ENCODE measurements around the gene GPAT2.
"Not testable (repeated sequence)": the region's sequence is repeated elsewhere in the genome, so short reads cannot be mapped to it uniquely, and the experiment has no call there.

Gene GPAT2

DNA sequence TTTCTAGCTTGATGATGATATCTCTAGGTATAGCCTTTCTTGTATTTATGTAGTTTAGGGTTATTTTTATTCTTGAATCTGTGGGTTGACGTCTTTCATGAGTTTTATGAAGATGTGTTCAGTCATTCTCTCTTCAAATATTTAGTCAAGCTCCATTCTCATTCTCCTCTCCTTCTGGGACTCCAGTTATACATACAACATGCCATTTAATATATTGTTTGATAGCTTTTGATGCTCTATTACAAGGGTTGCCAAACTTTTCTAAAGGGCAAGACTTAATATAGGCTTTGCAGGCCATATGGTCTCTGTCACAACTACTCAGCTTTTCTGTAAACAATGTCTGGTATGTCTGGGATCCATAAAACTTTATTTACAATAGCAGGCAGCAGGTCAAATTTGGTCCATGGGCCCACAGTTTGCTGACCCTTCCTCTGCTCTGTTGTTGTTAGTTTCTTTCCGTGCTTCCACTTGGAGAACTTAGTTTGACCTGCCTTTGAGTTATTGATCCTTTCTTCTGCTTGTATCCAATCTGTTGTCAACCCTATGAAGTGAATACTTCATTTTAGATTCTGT is 40.6 kb upstream of the GPAT2 start:
- DNase-seq (ENCODE audit: low read depth): no peak
- TF ChIP-seq, protein P1, sequence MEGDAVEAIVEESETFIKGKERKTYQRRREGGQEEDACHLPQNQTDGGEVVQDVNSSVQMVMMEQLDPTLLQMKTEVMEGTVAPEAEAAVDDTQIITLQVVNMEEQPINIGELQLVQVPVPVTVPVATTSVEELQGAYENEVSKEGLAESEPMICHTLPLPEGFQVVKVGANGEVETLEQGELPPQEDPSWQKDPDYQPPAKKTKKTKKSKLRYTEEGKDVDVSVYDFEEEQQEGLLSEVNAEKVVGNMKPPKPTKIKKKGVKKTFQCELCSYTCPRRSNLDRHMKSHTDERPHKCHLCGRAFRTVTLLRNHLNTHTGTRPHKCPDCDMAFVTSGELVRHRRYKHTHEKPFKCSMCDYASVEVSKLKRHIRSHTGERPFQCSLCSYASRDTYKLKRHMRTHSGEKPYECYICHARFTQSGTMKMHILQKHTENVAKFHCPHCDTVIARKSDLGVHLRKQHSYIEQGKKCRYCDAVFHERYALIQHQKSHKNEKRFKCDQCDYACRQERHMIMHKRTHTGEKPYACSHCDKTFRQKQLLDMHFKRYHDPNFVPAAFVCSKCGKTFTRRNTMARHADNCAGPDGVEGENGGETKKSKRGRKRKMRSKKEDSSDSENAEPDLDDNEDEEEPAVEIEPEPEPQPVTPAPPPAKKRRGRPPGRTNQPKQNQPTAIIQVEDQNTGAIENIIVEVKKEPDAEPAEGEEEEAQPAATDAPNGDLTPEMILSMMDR (IDR thresholded peaks at IDR 0.05; ENCODE audit: control insufficient read depth, insufficient read depth, low read depth, low read length, missing control alignments): no peak
- no peak overlapping the region for H3K4me3 ChIP-seq (ENCODE audit: control insufficient read depth, low read depth, low read length)

DNA sequence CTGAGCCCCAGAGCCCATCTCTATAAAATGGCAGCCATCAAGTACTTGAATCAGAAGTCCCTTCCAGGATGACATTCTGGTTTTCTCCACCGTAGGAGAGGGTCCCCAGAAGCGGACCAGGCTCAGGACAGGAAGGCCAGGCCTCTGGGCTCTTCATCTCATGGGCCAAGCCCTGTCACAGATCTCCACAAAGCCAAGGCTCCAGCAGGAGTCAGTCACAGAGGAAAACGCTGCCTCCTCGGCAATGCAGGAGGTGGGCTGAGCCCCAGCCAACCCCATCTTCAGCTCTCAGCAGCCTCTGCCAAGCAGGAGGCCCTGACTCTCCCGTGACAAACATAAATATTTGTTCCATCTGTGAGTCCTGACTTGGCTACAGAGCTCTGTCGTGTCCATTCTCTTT is 39.4 kb upstream of the GPAT2 start:
- no peak for DNase-seq (ENCODE audit: low read depth)
- H3K4me3 ChIP-seq (ENCODE audit: control insufficient read depth, low read depth, low read length): no peak overlapping the region
- TF ChIP-seq, protein P1 (IDR thresholded peaks at IDR 0.05; ENCODE audit: control insufficient read depth, insufficient read depth, low read depth, low read length, missing control alignments): no peak

DNA sequence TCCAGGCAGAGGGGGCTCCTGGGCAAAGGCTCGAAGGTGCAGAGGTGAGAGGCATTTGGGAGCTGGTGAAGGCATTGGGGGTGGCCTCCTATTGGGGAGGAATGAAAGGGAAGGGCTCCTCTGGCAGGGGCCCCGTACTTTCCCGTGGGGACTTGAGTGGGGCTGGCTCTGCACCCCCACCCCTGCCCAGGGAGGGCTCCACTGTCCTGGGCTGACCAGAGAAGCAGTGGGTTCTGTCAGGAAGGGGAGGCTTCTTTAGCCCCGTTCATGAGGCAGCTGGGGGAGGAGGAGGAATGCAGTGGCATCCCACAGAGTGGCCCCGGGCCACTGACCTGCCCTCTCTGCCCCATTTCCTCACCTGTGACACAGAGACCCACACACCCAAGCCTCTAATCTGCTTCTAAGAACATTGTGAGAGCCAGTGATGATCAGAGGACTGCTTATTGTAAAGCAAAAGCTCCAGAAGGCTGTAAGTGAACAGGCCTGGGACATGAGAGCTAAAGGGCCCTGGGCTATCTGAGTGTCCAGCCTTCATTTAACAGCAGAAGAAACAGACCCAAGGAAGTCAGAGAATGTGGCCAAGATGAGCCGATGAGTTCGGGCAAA is 38.6 kb upstream of the GPAT2 start:
- TF ChIP-seq, protein P1 (IDR thresholded peaks at IDR 0.05; ENCODE audit: control insufficient read depth, insufficient read depth, low read depth, low read length, missing control alignments): no peak

DNA sequence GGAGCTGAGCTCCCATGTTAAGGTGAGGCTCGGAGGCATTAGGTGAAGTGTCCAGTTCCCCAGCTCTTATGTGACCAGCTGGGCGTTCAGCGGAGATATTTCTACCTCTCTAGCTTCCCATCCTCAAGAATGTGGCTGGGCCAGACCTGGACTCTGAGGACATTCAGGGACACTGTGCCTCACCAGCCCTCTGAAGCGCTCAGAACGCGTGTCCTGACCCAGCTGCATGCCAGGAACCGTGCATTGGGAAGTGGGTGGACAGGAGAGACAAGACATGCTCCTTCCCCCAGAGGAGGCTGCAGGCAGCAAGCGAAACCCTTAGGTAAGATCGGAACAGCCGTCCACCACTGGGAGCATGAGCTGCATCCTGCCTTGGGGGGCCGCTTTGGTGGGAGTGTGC is 38.0 kb upstream of the GPAT2 start:
- H3K4me3 ChIP-seq (ENCODE audit: control insufficient read depth, low read depth, low read length): no peak overlapping the region
- DNase-seq (ENCODE audit: low read depth): no peak
- TF ChIP-seq, protein P1 (IDR thresholded peaks at IDR 0.05; ENCODE audit: control insufficient read depth, insufficient read depth, low read depth, low read length, missing control alignments): no peak

More for the DNA sequence above, 38.6 kb upstream of the GPAT2 start:
- no peak for DNase-seq (ENCODE audit: low read depth)
- H3K4me3 ChIP-seq (ENCODE audit: control insufficient read depth, low read depth, low read length): no peak overlapping the region

DNA sequence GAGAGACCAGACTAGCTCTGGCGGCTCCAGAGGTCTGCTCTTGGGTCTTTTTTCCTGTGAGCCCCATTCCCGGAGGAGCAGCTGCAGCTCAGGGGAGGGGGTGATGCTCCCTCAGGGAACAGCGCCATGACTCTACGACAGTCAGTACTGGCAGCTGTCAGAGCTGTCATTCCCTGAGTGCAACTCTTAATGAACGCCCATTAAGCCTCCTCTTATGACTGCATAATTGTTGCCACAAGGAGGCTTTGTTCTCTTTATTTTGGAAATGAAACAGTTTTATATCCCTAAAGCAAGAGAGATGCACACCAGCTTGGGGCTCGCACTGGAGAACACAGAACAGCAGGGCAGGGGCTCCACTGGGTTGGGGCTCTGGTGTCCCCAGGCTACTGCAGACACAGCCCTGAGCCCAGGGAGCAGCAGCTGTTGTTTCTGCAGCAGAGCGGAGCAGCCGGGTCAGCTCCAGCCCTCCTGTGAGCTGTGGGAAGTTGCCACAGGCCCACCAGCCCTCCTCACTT is 37.3 kb upstream of the GPAT2 start:
- H3K4me3 ChIP-seq (ENCODE audit: control insufficient read depth, low read depth, low read length); DNase-seq (ENCODE audit: low read depth): not testable (repeated sequence)

DNA sequence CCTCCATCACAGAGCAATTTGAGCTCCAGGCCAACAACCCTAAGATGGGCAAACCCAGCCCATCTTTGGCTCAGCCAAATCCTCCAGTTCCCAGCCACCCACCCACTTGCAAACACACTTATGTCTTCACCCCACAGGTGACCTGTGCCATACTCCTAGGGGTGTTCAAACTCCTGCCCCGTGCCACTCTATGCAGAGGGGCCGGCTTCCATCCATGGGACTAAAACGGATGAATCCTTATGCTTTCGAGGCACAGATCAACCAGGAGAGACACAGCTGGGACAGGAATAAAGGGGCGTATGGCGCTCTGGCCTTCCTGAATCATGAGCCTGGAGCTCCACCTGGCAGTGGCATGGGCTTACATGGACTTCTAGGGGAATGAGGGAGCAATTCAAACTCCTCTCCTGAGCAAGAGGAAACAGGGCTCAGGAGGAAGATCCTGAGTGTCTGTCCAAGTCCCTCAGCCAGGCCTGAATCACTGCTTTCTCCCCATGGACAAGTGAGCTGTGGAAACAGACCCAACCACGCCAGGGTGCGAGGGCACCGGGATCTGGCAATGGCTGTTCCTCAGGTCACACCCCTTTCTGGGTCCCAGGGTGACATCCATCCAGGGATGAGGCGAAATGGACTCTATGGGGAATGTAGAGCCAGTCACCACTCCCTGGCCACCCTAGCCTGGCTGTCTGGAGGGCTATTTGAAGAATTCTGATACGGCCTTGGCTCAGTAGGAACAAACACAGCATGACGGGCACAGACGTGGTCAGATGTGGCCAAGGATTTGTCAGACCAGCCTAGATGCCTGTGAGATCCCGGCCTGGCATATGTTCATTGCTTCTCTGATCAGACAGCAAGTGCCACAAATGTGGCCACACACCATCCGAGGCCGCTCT is 36.6 kb upstream of the GPAT2 start:
- H3K4me3 ChIP-seq (ENCODE audit: control insufficient read depth, low read depth, low read length); DNase-seq (ENCODE audit: low read depth): not testable (repeated sequence)

DNA sequence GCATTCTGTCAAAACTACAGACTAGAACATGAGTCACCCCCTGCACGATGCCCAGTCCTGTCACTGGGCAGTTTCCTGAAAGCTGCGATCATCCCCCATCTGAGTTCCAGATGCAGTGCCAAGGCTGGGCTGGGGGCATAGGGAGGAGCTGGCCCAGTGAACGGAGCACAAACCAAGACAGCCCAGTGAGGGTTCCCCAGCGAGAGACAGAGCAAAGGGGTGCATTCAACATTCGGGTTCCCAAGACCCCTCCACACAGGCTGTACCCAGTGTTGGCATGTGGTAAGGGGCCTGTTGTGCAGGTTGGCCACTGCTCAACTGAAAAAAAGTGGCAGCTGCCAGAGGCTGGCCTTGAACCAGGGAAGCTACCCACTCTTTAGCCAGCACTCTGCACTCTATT is 35.6 kb upstream of the GPAT2 start:
- DNase-seq (ENCODE audit: low read depth); H3K4me3 ChIP-seq (ENCODE audit: control insufficient read depth, low read depth, low read length): not testable (repeated sequence)

DNA sequence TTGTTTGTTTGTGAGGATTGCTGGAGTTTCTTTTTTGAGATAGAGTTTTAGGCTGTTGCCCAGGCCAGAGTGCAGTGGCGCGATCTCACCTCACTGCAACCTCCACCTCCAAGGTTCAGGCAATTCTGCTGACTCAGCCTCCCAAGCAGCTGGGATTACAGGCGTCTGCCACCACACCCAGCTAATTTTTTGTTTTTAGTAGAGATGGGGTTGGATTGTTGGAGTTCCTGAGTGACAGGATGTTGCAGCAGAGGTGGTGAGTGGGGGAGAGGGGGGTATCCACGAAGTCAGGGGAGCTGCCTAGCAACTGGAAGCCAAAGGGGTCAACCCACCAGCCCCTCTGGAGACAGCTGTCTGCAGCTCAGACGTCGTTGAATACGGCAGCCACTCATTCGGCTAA is 35.2 kb upstream of the GPAT2 start:
- not testable (repeated sequence) for H3K4me3 ChIP-seq (ENCODE audit: control insufficient read depth, low read depth, low read length); DNase-seq (ENCODE audit: low read depth)

DNA sequence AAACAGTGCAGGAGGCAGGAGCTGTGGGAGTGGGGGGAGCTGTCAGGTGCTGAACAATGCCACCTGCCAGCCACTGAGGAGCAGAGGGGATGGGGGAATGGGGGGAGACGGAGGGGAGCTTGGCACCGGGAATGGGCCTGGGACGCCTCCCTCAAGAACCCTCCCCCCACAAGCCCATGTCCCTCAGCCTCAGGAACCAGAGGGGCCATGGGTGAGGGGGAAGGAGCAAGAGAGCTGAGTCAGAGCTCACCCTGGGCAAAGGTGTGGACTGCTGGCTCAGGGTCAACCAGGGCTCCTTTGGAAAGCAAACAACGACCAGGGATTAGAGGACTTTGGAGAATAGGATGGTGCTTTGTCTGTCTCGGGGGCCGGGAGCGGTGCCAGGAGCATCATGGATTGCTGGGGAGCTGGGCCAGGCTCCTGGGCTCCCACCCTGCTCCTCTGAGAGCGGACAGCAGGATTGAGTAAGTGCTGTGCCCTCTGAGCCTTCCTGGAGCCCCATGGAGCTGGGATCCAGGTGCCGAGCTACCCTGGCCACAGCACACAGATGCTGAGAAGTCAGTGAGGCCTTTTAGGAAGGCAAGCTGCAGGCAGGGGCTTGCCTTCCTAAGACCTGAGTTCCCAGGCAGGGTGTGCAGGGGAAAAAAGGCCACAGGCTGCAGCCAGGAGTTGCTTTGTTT is 33.3 kb upstream of the GPAT2 start:
- not testable (repeated sequence) for DNase-seq (ENCODE audit: low read depth); H3K4me3 ChIP-seq (ENCODE audit: control insufficient read depth, low read depth, low read length)

DNA sequence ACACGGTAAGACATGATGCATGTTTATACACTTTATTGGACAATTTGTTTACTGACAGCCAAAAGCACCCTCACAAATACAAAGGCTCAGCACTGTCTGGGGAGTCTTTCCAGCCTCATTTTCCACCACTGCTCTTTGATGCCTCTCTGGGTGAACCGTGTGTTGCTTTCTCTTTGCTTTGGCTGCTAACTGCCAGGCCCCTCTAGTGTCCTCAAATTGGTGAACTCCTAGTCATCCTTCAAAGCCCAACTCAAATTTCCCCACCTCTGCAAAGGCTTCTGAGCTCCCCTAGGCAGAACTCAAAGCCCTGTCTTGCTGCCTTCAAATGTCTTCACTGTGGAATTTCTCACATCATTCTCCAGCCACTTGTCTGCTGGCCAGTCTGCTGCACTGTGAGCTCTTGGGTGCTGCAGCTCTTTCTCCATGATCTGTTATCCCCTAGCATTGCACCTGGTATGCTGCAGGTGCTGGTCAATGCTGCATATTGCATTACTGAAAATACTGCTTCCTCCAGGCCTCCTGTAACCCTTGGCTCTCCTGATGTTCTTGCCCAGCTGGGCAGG is 32.5 kb upstream of the GPAT2 start:
- H3K4me3 ChIP-seq (ENCODE audit: control insufficient read depth, low read depth, low read length); DNase-seq (ENCODE audit: low read depth): not testable (repeated sequence)

DNA sequence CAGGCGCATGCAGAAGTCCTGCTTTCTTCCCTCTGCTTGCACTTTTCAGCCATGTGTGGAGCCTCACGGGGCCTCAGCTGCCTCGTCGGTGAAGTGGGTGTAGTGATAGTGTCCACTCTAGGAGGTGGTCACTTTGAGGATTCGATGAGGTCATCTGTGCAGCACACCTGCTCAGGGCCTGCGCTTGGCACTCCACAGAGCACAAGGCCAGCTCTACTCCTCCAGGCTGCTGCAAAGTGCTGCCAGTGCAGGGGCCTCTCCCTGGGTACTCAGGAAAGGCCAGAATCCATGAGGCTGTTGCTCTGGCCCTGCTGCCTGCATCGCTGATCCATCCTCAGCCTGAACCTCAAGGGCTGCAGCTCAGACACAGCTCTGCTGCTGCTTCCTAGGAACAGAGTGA is 31.8 kb upstream of the GPAT2 start:
- DNase-seq (ENCODE audit: low read depth); H3K4me3 ChIP-seq (ENCODE audit: control insufficient read depth, low read depth, low read length): not testable (repeated sequence)

DNA sequence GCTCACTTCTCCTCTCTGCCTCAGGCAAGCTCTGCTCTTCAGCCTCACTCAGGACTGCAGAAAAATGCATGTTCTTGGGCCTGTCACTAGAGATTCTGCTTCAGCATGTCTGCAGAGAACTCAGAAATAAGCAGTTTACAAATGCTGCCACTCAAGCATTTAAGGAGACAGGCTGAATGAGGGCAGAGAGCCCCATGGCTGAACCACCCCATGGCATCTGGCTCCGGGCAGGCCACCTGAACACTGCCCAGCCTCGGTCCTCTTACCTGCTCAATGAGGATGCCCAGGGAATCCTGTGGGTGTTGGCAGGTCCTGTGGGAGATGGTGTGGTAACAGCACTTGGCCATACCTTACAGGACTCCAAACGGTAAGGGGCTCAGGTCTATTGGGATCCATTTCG is 31.2 kb upstream of the GPAT2 start:
- not testable (repeated sequence) for DNase-seq (ENCODE audit: low read depth); H3K4me3 ChIP-seq (ENCODE audit: control insufficient read depth, low read depth, low read length)

Measured in AG09309 (cell line).